HG02623 (cell line): ENCODE results near the gene TMEM167A.
A peak's percentile ranks its signal among the peaks of the same experiment; 100 is the strongest.
"Not testable (repeated sequence)": the region's sequence is repeated elsewhere in the genome, so short reads cannot be mapped to it uniquely, and the experiment has no call there.

Experiments used
- ATAC-seq: cut with Tn5 transposase; IDR thresholded peaks from one replicate; pipeline ENCODE4 v1.9.1; 2021; ENCODE audit warnings: moderate library complexity; ENCODE audit not compliant: unreplicated experiment

TMEM167A gene

GRCh38 chr5:83092619-83093018 lies 15.4 kb upstream of the TMEM167A start:
- no peak for ATAC-seq

- ATAC-seq: no peak
These were observed 13.0 kb upstream of the TMEM167A start for GRCh38 chr5:83090169-83090568.

GRCh38 chr5:83085106-83085505 lies 7.9 kb upstream of the TMEM167A start:
- no peak for ATAC-seq

- ATAC-seq: no peak
These were observed 7.1 kb upstream of the TMEM167A start for GRCh38 chr5:83084336-83084735.

- ATAC-seq: no peak
These were observed 5.6 kb upstream of the TMEM167A start for GRCh38 chr5:83082750-83083149.

- ATAC-seq: peak; percentile 1
These were observed 568 bp upstream of the TMEM167A start for GRCh38 chr5:83077662-83078261.

- no peak for ATAC-seq
These were observed 4.2 kb downstream of the TMEM167A start for GRCh38 chr5:83072966-83073365.

GRCh38 chr5:83071286-83072051 lies 5.7 kb downstream of the TMEM167A start:
- ATAC-seq: no peak

- no peak for ATAC-seq
These were observed 7.9 kb downstream of the TMEM167A start for GRCh38 chr5:83069096-83069799.

- not testable (repeated sequence) for ATAC-seq
These were observed 9.8 kb downstream of the TMEM167A start for GRCh38 chr5:83067377-83067776.

- no peak for ATAC-seq
These were observed 10.6 kb downstream of the TMEM167A start for GRCh38 chr5:83066548-83067110.

- ATAC-seq: no peak
These were observed 17.9 kb downstream of the TMEM167A start for GRCh38 chr5:83059341-83059740.

GRCh38 chr5:83058726-83059125 lies 18.5 kb downstream of the TMEM167A start:
- ATAC-seq: no peak

- no peak for ATAC-seq
These were observed 22.0 kb downstream of the TMEM167A start for GRCh38 chr5:83055166-83055565.

- ATAC-seq: no peak
These were observed 26.4 kb downstream of the TMEM167A start for GRCh38 chr5:83050723-83051340.

GRCh38 chr5:83049370-83049885 lies 27.8 kb downstream of the TMEM167A start:
- ATAC-seq: no peak

GRCh38 chr5:83048811-83049210 lies 28.4 kb downstream of the TMEM167A start:
- ATAC-seq: no peak

- ATAC-seq: no peak
These were observed 28.9 kb downstream of the TMEM167A start for GRCh38 chr5:83048277-83048676.

- no peak for ATAC-seq
These were observed 32.3 kb downstream of the TMEM167A start for GRCh38 chr5:83044926-83045325.

GRCh38 chr5:83042507-83042906 lies 34.7 kb downstream of the TMEM167A start:
- no peak for ATAC-seq

- ATAC-seq: no peak
These were observed 38.3 kb downstream of the TMEM167A start for GRCh38 chr5:83038924-83039323.
